AG10803 (cell line): ENCODE results near the gene UGT1A5.
"Not testable (repeated sequence)": the region's sequence is repeated elsewhere in the genome, so short reads cannot be mapped to it uniquely, and the experiment has no call there.

Source experiments
- DNase-seq: peaks from one replicate; pipeline ENCODE4 v3.0.0; 2010; ENCODE audit warnings: low read depth
- H3K4me3 ChIP-seq: 2 replicates; pipeline ENCODE4 v1.5.1; 2011; ENCODE audit warnings: mild to moderate bottlenecking, low read length, control low read depth
- CTCF ChIP-seq: conservative IDR thresholded peaks from 2 replicates; pipeline ENCODE4 v1.5.1; 2011; ENCODE audit warnings: mild to moderate bottlenecking, low read length, control low read depth, inconsistent platforms

UGT1A5 gene

GRCh38 chr2:233728723-233729301, 16.1 kb downstream of the UGT1A5 start, which contains the start of gene UGT1A3:
Gene UGT1A3, plus strand, starts transcription at chr2:233729042. Its CDS starts 85 bp downstream, at chr2:233729127.
- DNase-seq, result no peak
- H3K4me3 ChIP-seq, result no peak within 1 kb of the TSS
- TF ChIP-seq CTCF, result no peak

DNA sequence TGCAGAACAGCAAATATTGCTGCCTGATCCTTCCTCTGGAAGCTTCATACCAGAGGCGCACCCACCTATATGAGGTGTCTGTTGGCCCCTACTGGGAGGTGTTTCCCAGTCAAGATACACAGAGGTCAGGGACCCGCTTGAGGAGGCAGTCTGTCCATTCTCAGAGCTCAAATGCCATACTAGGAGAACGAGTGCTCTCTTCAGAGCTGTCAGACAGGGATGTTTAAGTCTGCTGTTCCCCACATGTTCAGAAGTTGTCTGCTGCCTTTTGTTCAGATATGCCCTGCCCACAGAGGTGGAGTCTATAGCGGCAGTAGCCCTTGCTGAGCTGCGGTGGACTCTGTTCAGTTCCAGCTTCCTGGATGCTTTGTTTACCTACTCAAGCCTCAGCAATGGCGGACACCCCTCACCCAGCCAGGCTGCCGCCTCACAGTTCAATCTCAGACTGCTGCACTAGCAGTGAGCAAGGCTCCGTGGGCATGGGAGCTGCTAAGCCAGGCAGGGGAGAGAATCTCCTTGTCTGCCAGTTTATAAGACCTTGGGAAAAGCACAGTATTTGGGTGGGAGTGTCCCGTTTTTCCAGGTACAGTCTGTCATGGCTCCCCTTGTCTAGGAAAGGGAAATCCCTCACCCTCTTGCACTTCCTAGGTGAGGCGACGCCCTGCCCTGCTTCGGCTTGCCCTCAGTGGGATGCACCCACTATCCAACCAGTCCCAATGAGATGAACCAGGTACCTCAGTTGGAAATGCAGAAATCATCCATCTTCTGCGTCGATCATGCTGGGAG, 24.4 kb downstream of the UGT1A5 start:
- DNase-seq, result not testable (repeated sequence)

DNA sequence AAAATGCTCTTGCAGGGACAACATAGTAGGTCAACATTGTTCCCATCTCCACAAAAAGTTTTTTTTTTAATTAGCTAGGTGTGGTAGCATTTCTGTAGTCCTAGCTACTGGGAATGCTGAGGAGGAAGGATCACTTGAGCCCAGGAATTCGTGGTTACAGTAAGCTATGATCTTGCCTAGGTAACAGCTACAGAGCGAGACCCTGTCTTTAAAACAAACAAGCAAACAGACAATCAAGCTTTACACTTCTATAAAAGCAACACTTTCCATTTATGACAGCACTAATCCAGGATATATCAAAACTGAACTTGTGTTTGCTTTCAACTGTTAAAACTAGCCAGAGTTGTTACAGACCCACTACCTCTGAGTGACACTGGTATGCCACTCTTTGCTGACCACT, 28.2 kb downstream of the UGT1A5 start:
- no peak for DNase-seq
- TF ChIP-seq CTCF, result no peak
- no peak overlapping the region for H3K4me3 ChIP-seq

More for the DNA sequence above, 24.4 kb downstream of the UGT1A5 start:
- H3K4me3 ChIP-seq, result not testable (repeated sequence)

- H3K4me3 ChIP-seq, result no peak overlapping the region
- no peak for TF ChIP-seq CTCF
- DNase-seq, result no peak
These were observed 31.0 kb downstream of the UGT1A5 start for GRCh38 chr2:233743464-233744259.

DNA sequence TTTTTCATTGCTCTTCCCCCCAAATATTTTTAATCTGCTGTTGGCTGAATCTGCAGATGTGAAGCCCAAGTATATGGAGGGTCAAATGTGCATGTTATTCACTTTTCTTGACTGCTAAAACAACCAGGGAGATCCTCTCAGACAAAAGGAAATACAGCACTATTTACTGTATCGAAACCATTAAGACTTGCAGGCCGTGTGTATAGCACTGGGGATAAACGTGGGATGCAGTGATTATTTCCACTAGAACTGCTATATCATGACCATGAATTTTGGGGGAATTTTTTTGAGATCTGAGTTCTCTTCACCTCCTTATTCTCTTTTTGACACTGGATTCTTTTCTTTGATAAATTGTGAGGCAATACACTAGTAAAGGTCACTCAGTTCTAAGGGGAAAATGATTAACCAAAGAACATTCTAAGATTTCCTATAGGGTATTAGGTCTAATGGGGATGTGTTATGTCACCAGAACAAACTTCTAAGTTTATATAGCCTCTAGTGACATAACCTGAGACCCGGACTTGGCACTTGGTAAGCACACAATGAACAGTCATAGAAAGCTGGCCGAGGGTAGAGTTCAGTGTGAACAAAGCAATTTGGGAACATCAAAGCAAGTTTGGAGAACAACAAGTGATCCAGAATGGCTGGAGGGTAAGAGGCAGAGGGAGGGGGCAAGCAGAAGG, 32.5 kb downstream of the UGT1A5 start:
- H3K4me3 ChIP-seq, result no peak overlapping the region
- no peak for TF ChIP-seq CTCF
- DNase-seq, result no peak

DNA sequence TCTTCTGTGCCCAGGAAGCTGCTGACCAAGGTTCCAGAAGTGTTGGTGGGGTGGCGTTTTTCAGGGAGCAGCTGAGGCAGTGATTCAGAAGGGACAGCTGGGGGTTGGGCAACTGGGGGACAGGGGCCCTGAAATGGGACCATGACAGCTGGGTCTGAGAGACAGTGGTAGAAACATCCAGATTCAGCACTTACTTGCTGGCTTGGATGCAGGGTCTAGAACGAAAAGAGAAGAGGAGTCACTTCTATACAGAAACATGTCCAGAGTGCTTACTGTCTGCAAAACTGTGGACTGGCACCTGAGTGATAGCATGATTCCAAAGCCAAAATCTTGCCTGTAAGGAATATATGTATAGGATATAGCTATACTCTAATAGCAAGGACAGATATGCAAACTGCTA, 33.1 kb downstream of the UGT1A5 start:
- not testable (repeated sequence) for DNase-seq, H3K4me3 ChIP-seq

DNA sequence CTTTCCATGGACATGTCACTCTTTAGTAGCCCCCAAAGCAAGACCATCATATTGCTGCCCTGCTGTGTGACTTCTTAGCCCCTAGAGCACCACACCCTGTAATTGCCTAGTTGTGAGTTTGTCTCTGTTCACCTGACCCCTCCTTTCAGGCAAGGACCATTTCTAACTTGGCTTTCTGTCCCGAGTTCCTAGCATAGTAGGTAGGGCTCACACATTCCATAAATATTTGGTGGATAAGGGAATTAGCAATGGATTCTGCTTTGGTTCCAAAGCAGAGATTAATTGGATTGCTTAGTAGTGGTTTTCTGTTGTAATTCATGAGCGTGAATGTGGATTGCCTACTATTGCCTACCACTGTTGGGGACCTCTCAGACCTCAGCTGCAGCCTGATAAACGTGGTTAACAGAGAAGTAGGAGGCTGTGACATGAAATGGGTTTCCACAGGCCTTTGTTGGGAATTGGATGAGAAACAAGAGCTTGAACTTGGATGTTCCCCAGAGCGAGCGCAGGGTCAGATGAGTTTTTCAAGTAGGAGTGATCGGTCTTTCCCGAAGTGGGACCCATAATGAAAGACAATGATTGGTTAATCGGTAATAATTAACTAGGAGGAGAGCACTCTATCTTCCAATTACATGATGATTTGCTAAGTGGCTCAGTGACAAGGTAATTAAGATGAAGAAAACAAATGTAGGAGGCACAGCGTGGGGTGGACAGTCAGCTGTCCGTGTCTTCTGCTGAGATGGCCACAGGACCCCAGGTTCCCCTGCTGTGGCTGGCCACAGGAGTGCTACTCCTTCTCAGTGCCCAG, 34.0 kb downstream of the UGT1A5 start:
- DNase-seq, result no peak
- H3K4me3 ChIP-seq, result no peak overlapping the region
- TF ChIP-seq CTCF, result no peak
